Mucosa of descending colon (tissue), 3 donors: ENCODE data around the gene FMO1. TPM values are rescaled to one million over a fixed set of nuclear protein-coding genes. Genes with fewer than 3 reads are reported as not detected.
"Not testable (repeated sequence)": the region's sequence is repeated elsewhere in the genome, so short reads cannot be mapped to it uniquely, and the experiment has no call there.

Experiments
- ATAC-seq: fragments of 200-7000 bp; cut with Tn5 transposase; one replicate; pipeline ENCODE4 v1.9.1; 2020; ENCODE audit warnings: mild to moderate bottlenecking, moderate library complexity
- DNase-seq, 3 donors: peaks; one replicate each; pipeline ENCODE4 v3.0.0-alpha.2; 2020
- H3K36me3 ChIP-seq: fragments of 200-600 bp; one replicate; pipeline ENCODE4 v1.8.0; 2021; ENCODE audit warnings: low read depth, mild to moderate bottlenecking
- H3K4me1 ChIP-seq: fragments of 200-600 bp; one replicate; pipeline ENCODE4 v1.8.0; 2021; ENCODE audit warnings: low read depth, mild to moderate bottlenecking
- H3K4me3 ChIP-seq: fragments of 200-600 bp; one replicate; pipeline ENCODE4 v1.8.0; 2021; ENCODE audit warnings: mild to moderate bottlenecking
- H3K9me3 ChIP-seq: fragments of 200-600 bp; one replicate; pipeline ENCODE4 v1.8.0; 2021; ENCODE audit warnings: mild to moderate bottlenecking
- CTCF ChIP-seq: fragments of 200-600 bp; IDR thresholded peaks from one replicate; pipeline ENCODE4 v1.8.0; 2022; ENCODE audit warnings: antibody characterized with exemption, mild to moderate bottlenecking
- intact Hi-C, 2 donors: fragments of 100-400 bp; cut with DNase I in 1 of 2; cut with micrococcal nuclease in 1 of 2; formaldehyde crosslinking; loops; one replicate each; pipeline versions ENCODE4 v1.11.0 to v1.11.1; 2022; cut with DNase I, micrococcal nuclease
- total RNA-seq, 3 donors: library from RNA; stranded (reverse); fragmentation: NEBNext Ultra II Directional in 2 of 3; extraction: Animal tissue kit (Norgen Biotek cat#: 25700) in 2 of 3; gene quantifications; one replicate each; pipeline versions ENCODE4 v1.2.1 to v1.2.4, GENCODE V29; 2021 to 2023
- donor health status: DM: no; HTN: no; CAD: no; lungs with moderate emphysema.
- donor health status: DM: no; HTN: no; CAD: no.
- donor health status: DM: no; HTN: yes; CAD: no.

The FMO1 gene
- total RNA-seq, 3 donors from 2014 or later: not detected

GRCh38 chr1:171219346-171220080 lies 28.8 kb upstream of the FMO1 start:
- no peak for DNase-seq
- intact Hi-C loops: no loop called here
- peaks cover 4% of the 10 kb centered on the region for H3K4me1 ChIP-seq

GRCh38 chr1:171220081-171220420 lies 28.2 kb upstream of the FMO1 start:
- DNase-seq (no peak), ATAC-seq (no peak)
- Histone ChIP-seq H3K4me1 (peaks cover 4% of the 10 kb centered on the region), H3K36me3 (no peaks in the 10 kb centered on the region), H3K9me3 (no peaks in the 10 kb centered on the region), H3K4me3 (no peak overlapping the region)
- TF ChIP-seq CTCF: no peak
- intact Hi-C loops: no loop called here

More at GRCh38 chr1:171219346-171220080, 28.8 kb upstream of the FMO1 start:
- H3K36me3 ChIP-seq: no peaks in the 10 kb centered on the region
- no peaks in the 10 kb centered on the region for H3K9me3 ChIP-seq
- no peak for TF ChIP-seq CTCF
- no peak overlapping the region for H3K4me3 ChIP-seq
- no peak for ATAC-seq

GRCh38 chr1:171220581-171221054 lies 27.7 kb upstream of the FMO1 start:
- Histone ChIP-seq H3K9me3 (no peaks in the 10 kb centered on the region), H3K36me3 (no peaks in the 10 kb centered on the region), H3K4me1 (peaks cover 4% of the 10 kb centered on the region), H3K4me3 (no peak overlapping the region)
- intact Hi-C loops: no loop called here
- no peak for DNase-seq
- no peak for TF ChIP-seq CTCF
- ATAC-seq: no peak

GRCh38 chr1:171221665-171222591 lies 26.4 kb upstream of the FMO1 start:
- Histone ChIP-seq H3K4me3 (no peak overlapping the region), H3K36me3 (no peaks in the 10 kb centered on the region), H3K4me1 (peaks cover 4% of the 10 kb centered on the region), H3K9me3 (no peaks in the 10 kb centered on the region)
- ATAC-seq (no peak), DNase-seq (no peak)
- intact Hi-C loops: no loop called here
- TF ChIP-seq CTCF: no peak

GRCh38 chr1:171222936-171223335 lies 25.4 kb upstream of the FMO1 start:
- TF ChIP-seq CTCF: no peak
- intact Hi-C loops: no loop called here
- ATAC-seq (no peak), DNase-seq (no peak)
- no peaks in the 10 kb centered on the region for H3K36me3 ChIP-seq
- H3K4me1 ChIP-seq: peaks cover 4% of the 10 kb centered on the region
- no peaks in the 10 kb centered on the region for H3K9me3 ChIP-seq
- no peak overlapping the region for H3K4me3 ChIP-seq

- H3K36me3 ChIP-seq, H3K4me1 ChIP-seq, ATAC-seq, DNase-seq, intact Hi-C loops, H3K9me3 ChIP-seq, H3K4me3 ChIP-seq: not testable (repeated sequence)
These were observed 24.0 kb upstream of the FMO1 start for GRCh38 chr1:171224257-171224656.
